Measurements from ENCODE around the gene ZSCAN20. TPM values are rescaled to one million over a fixed set of nuclear protein-coding genes. Genes with fewer than 3 reads are reported as not detected.
A peak's percentile ranks its signal among the peaks of the same experiment; 100 is the strongest.

The ZSCAN20 gene
- total RNA-seq, 1 experiment from 2014 or later: 9.0 TPM

DNA sequence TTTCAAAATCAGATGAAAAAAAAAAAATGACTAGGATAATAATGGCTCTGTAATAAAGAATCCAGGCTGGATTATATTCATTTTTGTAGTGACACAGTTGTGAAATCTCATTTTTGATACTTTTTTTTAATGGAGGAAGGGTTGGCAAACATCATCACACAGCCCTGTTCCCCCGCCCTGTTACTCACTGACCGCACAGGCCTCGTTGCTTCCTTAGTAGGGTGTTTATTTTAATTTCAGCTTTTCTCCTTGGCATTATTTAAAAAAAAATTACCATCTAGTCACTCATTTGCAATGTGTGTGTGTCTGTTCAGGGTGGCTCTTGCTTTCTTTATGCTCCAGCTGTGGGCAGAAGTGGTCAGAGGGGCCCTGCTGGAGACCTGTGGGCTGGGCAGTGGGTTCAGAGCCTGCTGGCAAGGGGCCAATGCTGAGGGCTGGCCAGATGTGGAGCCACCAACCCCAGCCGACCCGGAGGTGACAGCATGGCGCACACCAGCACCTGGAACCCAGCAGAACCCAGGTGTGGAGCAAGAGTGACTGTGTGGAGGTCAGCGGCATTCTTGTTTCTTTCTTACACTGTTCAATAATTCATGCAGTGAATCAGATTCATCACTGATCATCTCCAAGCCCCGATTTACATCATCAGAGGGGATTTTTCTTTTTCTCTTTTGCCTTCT is 44.6 kb downstream of the ZSCAN20 start:
- Histone ChIP-seq H3K9me3 (ENCODE audit: control insufficient read depth in 1 of 2, insufficient read depth in 1 of 2, low read depth in 1 of 2, low read length in 2 of 2) (no peaks in the 10 kb centered on the region), H3K36me3 (ENCODE audit: control insufficient read depth in 1 of 2, insufficient read depth in 2 of 2, low read length in 2 of 2) (no peaks in the 10 kb centered on the region), H3K9ac (ENCODE audit: low read length) (no peak overlapping the region), H3K9me2 (ENCODE audit: insufficient read depth) (no peaks in the 10 kb centered on the region), H3K27me3 (ENCODE audit: insufficient read depth, low read length) (no peaks in the 10 kb centered on the region), H3K27ac (ENCODE audit: low read depth, low read length) (no peak overlapping the region; the same call in 1 of the 2 replicates), H3K4me3 (replicated peaks in 1 of 2; ENCODE audit: low read depth in 1 of 2, low read length in 2 of 2) (no peak overlapping the region), H3K4me1 (ENCODE audit: control insufficient read depth in 1 of 2, insufficient read depth in 2 of 2, low read length in 2 of 2) (peaks cover 10 to 15% of the 10 kb centered on the region in 2 experiments; a peak in 3 of 4 replicates), H3K4me2 (ENCODE audit: low read length) (peak overlapping the region; percentile 39), H4K20me1 (ENCODE audit: insufficient read depth) (no peaks in the 10 kb centered on the region), H3K79me2 (ENCODE audit: insufficient read depth, low read length) (no peaks in the 10 kb centered on the region), H2AFZ (ENCODE audit: low read depth, low read length, poor library complexity, severe bottlenecking) (no peak overlapping the region)
- RAD21 ChIA-PET (ENCODE audit: low non-redundant PET in 1 of 2, low total read pairs in 2 of 2, uncharacterized antibody in 2 of 2, unreplicated experiment in 2 of 2): no interaction called here
- TF ChIP-seq, protein P1, sequence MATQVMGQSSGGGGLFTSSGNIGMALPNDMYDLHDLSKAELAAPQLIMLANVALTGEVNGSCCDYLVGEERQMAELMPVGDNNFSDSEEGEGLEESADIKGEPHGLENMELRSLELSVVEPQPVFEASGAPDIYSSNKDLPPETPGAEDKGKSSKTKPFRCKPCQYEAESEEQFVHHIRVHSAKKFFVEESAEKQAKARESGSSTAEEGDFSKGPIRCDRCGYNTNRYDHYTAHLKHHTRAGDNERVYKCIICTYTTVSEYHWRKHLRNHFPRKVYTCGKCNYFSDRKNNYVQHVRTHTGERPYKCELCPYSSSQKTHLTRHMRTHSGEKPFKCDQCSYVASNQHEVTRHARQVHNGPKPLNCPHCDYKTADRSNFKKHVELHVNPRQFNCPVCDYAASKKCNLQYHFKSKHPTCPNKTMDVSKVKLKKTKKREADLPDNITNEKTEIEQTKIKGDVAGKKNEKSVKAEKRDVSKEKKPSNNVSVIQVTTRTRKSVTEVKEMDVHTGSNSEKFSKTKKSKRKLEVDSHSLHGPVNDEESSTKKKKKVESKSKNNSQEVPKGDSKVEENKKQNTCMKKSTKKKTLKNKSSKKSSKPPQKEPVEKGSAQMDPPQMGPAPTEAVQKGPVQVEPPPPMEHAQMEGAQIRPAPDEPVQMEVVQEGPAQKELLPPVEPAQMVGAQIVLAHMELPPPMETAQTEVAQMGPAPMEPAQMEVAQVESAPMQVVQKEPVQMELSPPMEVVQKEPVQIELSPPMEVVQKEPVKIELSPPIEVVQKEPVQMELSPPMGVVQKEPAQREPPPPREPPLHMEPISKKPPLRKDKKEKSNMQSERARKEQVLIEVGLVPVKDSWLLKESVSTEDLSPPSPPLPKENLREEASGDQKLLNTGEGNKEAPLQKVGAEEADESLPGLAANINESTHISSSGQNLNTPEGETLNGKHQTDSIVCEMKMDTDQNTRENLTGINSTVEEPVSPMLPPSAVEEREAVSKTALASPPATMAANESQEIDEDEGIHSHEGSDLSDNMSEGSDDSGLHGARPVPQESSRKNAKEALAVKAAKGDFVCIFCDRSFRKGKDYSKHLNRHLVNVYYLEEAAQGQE (IDR thresholded peaks at IDR 0.05; ENCODE audit: low read depth): no peak
- no peak for TF ChIP-seq YY1 (IDR thresholded peaks at IDR 0.05; ENCODE audit: extremely low read depth, insufficient replicate concordance, low read depth, low read length)
- TF ChIP-seq ELF1 (IDR thresholded peaks at IDR 0.05; ENCODE audit: borderline replicate concordance, low read depth): no peak
- no peak for TF ChIP-seq SRF (IDR thresholded peaks at IDR 0.05; ENCODE audit: low read depth)
- TF ChIP-seq, protein P2, sequence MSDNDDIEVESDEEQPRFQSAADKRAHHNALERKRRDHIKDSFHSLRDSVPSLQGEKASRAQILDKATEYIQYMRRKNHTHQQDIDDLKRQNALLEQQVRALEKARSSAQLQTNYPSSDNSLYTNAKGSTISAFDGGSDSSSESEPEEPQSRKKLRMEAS (IDR thresholded peaks at IDR 0.05): no peak
- no peak for TF ChIP-seq EZH2phosphoT487 (IDR thresholded peaks at IDR 0.05; ENCODE audit: borderline replicate concordance)
- no peak for TF ChIP-seq JUND (IDR thresholded peaks at IDR 0.05)
- TF ChIP-seq, protein P3, sequence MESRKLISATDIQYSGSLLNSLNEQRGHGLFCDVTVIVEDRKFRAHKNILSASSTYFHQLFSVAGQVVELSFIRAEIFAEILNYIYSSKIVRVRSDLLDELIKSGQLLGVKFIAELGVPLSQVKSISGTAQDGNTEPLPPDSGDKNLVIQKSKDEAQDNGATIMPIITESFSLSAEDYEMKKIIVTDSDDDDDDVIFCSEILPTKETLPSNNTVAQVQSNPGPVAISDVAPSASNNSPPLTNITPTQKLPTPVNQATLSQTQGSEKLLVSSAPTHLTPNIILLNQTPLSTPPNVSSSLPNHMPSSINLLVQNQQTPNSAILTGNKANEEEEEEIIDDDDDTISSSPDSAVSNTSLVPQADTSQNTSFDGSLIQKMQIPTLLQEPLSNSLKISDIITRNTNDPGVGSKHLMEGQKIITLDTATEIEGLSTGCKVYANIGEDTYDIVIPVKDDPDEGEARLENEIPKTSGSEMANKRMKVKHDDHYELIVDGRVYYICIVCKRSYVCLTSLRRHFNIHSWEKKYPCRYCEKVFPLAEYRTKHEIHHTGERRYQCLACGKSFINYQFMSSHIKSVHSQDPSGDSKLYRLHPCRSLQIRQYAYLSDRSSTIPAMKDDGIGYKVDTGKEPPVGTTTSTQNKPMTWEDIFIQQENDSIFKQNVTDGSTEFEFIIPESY (IDR thresholded peaks at IDR 0.05; ENCODE audit: extremely low read depth, insufficient replicate concordance, low read length): no peak
- no peak for TF ChIP-seq TCF7L2 (IDR thresholded peaks at IDR 0.05; ENCODE audit: borderline replicate concordance, extremely low read depth, insufficient read depth, insufficient read length)
- TF ChIP-seq POLR2A (IDR thresholded peaks at IDR 0.05; ENCODE audit: borderline replicate concordance, extremely low read depth, insufficient read depth, insufficient read length): no peak
- TF ChIP-seq SP1 (IDR thresholded peaks at IDR 0.05; ENCODE audit: low read depth): no peak
- POLR2A ChIA-PET: no interaction called here
- ATAC-seq: no peak
- no TSS peak for BruUV-seq (replicated peaks)
- intact Hi-C loops (cut with micrococcal nuclease): no loop called here
- no peak for DNase-seq (ENCODE audit: low read depth, low spot score)
- CTCF ChIA-PET: no interaction called here

All from HCT116 (cell line).